H1 (cell line): ENCODE results near the gene ADSS1. TPM values are rescaled to one million over a fixed set of nuclear protein-coding genes. Genes with fewer than 3 reads are reported as not detected.

ENCODE experiments used
- BRCA1 ChIP-seq: IDR thresholded peaks from 2 replicates; pipeline ENCODE4 v1.6.1; 2012; ENCODE audit warnings: low read depth, low read length, improper control_type of control experiment
- CHD2 ChIP-seq: IDR thresholded peaks from 2 replicates; pipeline ENCODE4 v1.6.1; 2012; ENCODE audit warnings: low read length, improper control_type of control experiment
- EGR1 ChIP-seq: IDR thresholded peaks from 2 replicates; pipeline ENCODE4 v1.6.1; 2011; ENCODE audit warnings: low read depth, low read length, borderline replicate concordance
- EP300 ChIP-seq, 2 experiments: IDR thresholded peaks; 1 replicate in 1 of 2; 2 replicates in 1 of 2; pipeline ENCODE4 v1.6.1; 2011 to 2012; ENCODE audit warnings: low read depth in 2 of 2, low read length in 2 of 2, mild to moderate bottlenecking in 2 of 2, borderline replicate concordance in 1 of 2, inconsistent platforms in 1 of 2, moderate library complexity in 1 of 2
- FOSL1 ChIP-seq: IDR thresholded peaks from 2 replicates; pipeline ENCODE4 v1.6.1; 2011; ENCODE audit warnings: mild to moderate bottlenecking, low read depth, low read length, moderate library complexity; ENCODE audit not compliant: insufficient read depth
- HDAC2 ChIP-seq, 2 experiments: fragments of 300-600 bp in 1 of 2; sonication (generic) in 1 of 2; IDR thresholded peaks; 2 replicates each; pipeline ENCODE4 v1.6.1; 2011 to 2012; ENCODE audit warnings: low read depth in 2 of 2, low read length in 2 of 2, mild to moderate bottlenecking in 2 of 2, moderate library complexity in 2 of 2, borderline replicate concordance in 1 of 2, inconsistent platforms in 1 of 2
- MAX ChIP-seq: IDR thresholded peaks from 2 replicates; pipeline ENCODE4 v1.6.1; 2012; ENCODE audit warnings: inconsistent platforms
- RFX5 ChIP-seq: IDR thresholded peaks from 2 replicates; pipeline ENCODE4 v1.6.1; 2011; ENCODE audit warnings: low read depth, low read length, improper control_type of control experiment, borderline replicate concordance
- SP1 ChIP-seq: IDR thresholded peaks from 2 replicates; pipeline ENCODE4 v1.6.1; 2011; ENCODE audit warnings: low read depth, low read length
- SP2 ChIP-seq: IDR thresholded peaks from 2 replicates; pipeline ENCODE4 v1.6.1; 2012; ENCODE audit warnings: mild to moderate bottlenecking, low read length, inconsistent platforms
- TAF7 ChIP-seq: optimal IDR thresholded peaks from 2 replicates; pipeline ENCODE3; 2011; ENCODE audit warnings: low read depth, mild to moderate bottlenecking, inconsistent platforms, low read length, moderate library complexity, borderline replicate concordance
- TBP ChIP-seq: IDR thresholded peaks from 2 replicates; pipeline ENCODE4 v1.6.1; 2011; ENCODE audit warnings: low read depth, low read length, improper control_type of control experiment
- polyA plus RNA-seq, 7 experiments: library from polyadenylated mRNA; depleted of rRNA in 3 of 7; stranded (reverse) in 5 of 7; unstranded in 2 of 7; fragments of >200 nt in 5 of 7; fragments of 200-250 nt in 2 of 7; gene quantifications; 1 replicate in 5 of 7; 2 replicates in 1 of 7; 4 replicates in 1 of 7; pipeline versions ENCODE4 v1.2.1 to v1.2.3, GENCODE V29; 2011 to 2013; ENCODE audit warnings: missing spikeins in 2 of 7, mixed read lengths in 2 of 7
- total RNA-seq: library from RNA; stranded (reverse); fragmentation: NEBNext Ultra II Directional; extraction: Animal tissue kit (Norgen Biotek cat#: 25700); gene quantifications from 2 replicates; pipeline ENCODE4 v1.2.1, GENCODE V29; 2021

Gene ADSS1
- total and polyA plus RNA-seq, 2 of the 8 experiments (the other 6 are each of a cell fraction or from before 2014, with no cell fraction given): 7.1 to 7.9 TPM

GRCh38 chr14:104758981-104759969, 35.2 kb downstream of the ADSS1 start (continued):
- TF ChIP-seq EGR1 (no peak), EP300 (IDR thresholded peaks at IDR 0.05; ENCODE audit: borderline replicate concordance in 1 of 2, low read depth in 2 of 2, low read length in 2 of 2) (no peak), CHD2 (no peak), HDAC2 (IDR thresholded peaks at IDR 0.05; ENCODE audit: borderline replicate concordance in 1 of 2, low read depth in 2 of 2, low read length in 2 of 2) (no peak), SP2 (no peak), MAX (no peak), TBP (no peak), FOSL1 (no peak), RFX5 (no peak), SP1 (no peak), TAF7 (no peak), BRCA1 (no peak)
